UCSD-AML1 (cell line): ENCODE data around the gene KMO.

Experiments
- DNase-seq: peaks from one replicate; lab custom pipeline; 2025; ENCODE audit not compliant: unreplicated experiment; lab: John Stamatoyannopoulos, UW

KMO gene

DNA sequence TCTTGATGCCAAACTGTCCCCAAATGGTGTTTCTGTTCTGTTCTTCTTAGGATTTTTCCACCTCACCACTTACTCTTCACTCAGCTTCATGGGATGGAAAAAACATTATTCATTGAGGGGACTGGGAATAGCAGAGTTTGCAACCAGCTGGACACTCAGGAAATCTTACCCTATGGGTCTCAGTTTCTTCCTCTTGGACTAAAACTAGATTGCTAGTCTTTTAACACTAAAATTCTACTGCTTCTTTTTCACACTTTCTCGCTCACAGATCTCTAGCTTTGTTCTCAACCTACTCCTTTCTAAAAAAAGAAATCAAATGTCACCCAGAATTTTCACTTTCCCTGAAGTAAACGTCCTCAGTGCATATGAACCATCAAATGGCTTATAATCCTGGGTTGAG lies 4.8 kb downstream of the KMO start:
- no peak for DNase-seq

- DNase-seq = no peak
Observed at GRCh38 chr1:241542199-241542907, 10.2 kb downstream of the KMO start.

DNA sequence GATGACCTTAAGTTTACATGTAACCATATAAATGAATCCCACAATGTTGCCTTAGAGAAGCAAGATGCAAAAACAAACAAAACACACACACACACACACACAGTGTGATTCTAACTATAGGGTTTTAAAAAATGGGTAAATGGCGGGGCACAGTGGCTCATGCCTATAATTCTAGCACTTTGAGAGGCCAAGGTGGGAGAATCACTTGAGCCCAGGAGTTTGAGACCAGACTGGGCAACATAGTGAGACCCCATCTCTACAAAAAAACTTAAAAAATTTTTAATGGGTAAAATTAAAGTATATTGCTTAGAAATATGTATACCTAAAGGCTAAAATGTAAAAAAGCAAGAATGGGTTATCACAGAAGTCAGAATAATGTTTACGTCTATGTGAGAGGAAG lies 15.8 kb downstream of the KMO start:
- DNase-seq = no peak

DNA sequence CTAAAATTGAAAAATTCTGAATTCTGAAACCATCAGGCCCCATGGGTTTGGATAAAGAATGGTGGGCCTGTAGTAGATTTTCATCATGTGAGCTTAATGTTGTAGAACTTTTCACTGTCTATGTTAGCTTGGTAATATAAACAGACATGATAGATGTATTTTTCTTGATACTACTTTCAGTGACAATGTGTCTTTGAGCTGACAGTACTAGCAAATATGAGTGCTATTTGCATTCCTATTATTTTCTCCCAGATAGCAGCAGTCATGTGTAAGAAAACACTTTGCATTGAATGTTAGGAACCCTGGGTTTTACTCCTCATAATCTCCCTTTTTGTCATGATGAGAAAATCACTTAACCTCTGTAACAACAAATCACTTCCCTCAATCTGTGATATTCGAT lies 18.1 kb downstream of the KMO start:
- no peak for DNase-seq

DNA sequence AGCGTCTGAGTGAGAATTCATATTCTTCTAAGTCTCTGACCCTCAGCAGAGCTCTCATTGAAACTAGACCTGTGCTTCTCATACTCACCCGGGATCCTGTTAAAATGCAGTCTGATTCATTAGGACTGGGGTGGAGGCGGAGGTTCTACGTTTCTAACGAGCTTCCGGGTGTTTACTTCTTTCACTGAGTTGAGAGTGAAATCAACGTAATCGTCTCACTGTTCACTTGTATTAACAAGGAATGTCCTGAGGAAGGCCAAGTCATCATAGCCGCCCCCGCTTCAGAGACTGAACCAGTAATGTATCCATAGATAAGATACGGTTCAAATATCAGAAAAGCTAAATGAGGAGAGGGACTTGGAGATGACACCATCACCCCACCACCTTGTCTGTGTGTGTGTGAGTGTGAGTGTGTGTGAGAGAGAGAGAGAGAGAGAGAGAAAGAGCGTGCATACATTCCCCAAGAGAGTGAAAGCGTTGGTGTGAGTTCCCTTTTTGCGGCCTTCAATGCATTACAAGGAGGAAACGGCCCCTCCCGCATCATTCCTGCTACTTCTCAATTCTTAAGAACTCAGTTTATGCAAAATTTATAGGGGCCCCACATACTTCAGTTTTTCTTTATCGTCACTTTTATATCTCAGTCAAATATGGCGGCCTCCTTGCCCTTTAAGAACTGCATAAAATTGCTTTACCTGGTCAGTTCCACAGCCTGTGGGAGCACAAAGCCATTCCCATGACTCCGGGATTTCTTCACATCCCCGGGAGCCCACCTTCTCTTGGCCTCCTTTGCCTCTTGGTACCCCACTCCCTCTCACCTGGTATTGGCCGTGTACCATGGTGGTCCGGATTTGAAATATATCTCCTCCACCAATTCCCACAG lies 19.8 kb downstream of the KMO start:
- DNase-seq = peak; percentile 49

DNA sequence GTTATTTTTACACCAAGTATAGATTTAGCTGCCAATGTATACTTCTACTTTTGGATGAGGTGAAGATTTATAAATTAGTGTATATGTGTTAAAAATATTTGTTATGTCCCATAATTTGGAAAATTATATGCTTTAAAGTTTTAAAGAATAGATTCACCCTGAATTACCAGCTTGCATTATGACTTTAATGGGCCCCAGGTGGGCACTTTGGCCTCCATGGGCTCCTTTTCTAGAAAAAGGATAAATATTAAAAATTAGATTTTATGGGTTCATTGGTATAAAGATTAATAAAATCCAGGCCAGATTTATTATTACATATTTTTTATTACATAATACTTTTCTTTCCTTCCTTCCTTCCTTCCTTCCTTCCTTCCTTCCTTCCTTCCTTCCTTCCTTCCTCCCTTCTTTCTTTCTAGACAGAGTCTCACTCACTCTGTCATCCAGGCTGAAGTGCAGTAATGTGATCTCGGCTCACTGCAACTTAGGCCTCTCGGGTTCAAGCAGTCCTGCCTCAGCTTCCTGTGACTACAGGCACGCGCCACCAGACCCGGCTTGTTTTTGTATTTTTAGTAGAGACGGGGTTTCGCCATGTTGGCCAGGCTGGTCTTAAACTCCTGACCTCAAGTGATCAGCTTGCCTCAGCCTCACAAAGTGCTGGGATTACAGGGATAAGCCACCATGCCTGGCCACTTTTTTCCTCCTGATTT lies 21.9 kb downstream of the KMO start:
- DNase-seq = no peak

DNA sequence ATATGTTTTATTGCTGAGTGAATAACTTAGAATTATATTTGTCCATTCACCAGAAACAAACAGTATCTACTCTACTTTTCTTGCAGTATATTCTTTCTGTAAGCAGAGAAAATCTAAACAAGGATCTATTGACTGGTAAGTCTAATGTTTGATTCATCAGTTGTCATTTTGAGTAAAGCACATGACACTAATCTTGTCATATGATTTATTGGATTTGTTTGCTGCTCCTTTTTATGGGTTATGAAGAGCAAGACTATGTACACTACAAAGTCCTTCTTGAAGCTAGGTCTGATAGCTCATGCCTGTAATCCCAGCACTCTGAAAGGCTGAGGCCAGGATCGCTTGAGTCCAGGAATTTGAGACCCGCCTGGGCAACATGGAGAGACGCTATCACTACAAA lies 23.3 kb downstream of the KMO start:
- DNase-seq = no peak

DNA sequence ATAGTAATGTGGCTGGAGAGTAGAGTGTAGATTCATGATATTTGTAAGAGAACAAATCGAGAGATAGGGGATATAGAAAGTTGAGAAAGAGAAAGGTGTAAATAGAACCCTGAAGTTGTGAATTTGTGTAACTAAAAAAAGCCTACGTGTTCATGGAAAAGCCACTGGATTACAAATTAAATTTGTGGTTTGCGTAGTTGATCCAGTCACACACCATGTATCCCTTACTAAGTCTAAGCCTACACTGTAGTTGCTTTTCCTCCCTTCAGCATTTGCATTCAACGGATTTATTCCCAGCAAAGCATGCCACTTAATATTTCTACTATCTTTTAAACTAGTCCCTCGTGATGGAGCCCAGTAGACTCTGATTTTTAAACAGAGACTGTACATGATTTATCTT lies 24.9 kb downstream of the KMO start:
- DNase-seq = no peak

DNA sequence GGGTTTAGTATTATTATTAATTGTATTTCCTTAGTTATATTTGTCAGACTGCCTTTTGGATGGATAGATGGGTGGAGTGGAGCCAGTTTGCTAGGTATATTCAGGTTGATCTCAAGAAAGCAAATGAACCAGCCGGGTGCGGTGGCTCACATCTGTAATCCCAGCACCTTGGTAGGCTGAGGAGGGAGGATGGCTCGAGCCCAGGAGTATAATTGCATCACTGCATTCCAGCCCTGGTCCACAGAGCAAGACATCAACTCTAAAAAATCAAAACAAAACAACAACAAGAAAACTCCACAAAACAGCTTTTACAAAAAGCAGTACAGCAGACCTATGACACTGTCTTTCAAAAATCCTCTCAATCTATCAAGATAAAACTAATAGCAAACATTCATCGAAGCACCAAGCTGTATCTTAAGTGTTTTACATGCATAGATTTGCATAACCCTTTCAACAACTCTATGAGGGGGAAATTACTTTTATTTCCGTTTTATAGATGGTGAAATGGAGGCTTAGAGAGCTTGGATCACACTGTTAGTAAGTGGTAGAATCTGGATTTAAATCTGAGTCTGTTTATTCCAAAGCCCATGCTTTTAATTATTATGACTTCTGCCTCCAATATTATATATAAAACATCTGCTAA lies 25.5 kb downstream of the KMO start:
- DNase-seq = no peak

DNA sequence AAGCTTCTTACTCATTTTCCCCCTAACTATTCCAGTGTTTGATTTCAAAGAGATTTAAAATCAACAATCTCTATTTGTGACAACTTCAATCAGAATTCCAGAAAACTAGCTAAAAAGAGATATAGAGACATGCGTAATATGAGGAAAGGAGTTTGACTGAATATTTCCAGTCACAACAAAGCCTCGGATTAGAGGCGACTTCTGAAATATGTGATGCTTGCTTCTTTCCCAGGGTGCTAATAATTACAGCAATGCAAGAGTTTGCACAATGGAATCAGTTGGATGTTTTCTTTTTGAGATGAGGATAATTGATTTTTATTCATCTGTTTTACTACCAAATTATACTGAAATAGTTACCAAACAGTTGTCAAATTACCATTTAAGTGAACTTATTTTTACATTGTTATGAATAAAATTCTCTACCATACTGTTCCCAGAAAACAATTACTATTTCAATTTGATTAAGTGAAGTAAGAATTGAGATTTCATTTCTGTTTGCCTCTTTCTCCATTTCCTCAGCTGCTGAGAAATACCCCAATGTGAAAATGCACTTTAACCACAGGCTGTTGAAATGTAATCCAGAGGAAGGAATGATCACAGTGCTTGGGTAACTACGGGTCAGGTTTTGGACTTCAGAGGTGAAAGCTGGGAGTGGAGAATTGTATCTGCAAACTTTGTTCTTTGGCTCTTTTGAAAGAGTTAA lies 28.1 kb downstream of the KMO start:
- no peak for DNase-seq

GRCh38 chr1:241560849-241561187 lies 28.6 kb downstream of the KMO start:
- no peak for DNase-seq

GRCh38 chr1:241569848-241570247 lies 37.7 kb downstream of the KMO start:
- DNase-seq = no peak

- no peak for DNase-seq
Observed at GRCh38 chr1:241574154-241574553, 42.0 kb downstream of the KMO start.

GRCh38 chr1:241579434-241579833 lies 47.3 kb downstream of the KMO start:
- no peak for DNase-seq

DNA sequence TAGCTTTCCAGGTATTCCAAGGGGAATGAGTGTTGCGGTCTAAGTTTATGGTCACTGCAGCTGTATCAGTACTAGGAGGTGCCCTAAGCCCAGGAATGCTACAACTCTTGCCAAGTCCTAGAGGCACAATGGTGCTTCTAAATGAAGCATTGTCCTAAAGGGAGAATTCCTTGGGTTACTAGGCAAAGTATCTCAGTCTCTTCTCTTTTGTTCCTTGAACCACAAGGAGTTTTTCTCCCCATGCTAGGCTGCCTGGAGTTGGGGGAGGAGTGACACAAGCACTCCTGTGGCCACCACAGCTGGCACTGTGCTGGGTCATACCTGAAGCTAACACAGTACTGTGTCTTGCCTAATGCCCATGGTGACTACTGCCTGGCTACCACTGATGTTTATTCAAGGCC lies 50.7 kb downstream of the KMO start:
- no peak for DNase-seq

DNA sequence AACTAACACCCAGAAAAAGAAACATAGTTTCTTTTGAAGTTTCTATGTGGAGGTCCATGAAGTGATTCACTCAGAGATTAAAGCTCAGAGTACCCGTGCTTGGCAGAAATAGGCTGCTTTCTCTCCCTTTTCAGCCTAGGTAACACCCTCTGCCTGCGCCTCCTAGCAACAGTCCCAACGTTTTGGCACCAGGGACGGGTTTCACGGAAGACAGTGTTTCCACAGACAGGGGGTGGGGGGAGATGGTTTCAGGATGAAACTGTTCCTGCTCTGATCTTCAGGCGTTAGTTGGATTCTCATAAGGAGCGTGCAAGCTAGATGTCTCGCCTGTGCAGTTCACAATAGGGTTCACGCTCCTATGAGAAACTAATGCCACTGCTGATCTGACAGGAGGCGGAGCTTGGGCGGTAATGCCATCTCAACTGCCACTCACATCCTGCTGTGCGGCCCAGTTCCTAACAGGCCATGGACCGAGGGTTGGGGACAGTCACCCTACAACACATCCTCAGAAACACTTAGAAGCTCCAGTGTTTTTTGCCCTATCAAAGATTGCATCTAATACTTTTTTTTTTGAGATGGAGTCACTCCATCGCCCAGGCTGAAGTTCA lies 54.8 kb downstream of the KMO start:
- DNase-seq = no peak

DNA sequence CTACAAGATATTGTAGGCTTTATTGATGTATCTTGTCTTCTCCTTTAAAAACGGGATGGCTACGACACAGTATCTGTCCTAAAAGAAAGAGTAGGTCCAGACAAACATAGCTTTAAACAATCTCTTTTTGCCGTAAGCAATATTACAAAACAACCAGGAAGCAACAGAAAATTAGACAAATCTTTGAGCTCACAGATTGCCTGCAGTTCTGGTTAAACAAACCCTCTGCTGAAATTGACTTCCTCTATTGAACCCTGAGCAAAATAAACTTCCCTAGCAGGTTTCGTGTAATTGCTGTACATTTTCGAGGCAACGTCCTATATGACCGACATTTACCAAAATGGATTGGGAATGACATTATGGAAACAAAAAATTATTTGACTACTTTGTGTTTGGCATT lies 57.3 kb downstream of the KMO start:
- DNase-seq = no peak

- no peak for DNase-seq
Observed at GRCh38 chr1:241590719-241591118, 58.5 kb downstream of the KMO start.

- no peak for DNase-seq
Observed at GRCh38 chr1:241591317-241591716, 59.1 kb downstream of the KMO start.

- DNase-seq = no peak
Observed at GRCh38 chr1:241591736-241592135, 59.6 kb downstream of the KMO start.
